ENCODE data around the gene HS3ST1. TPM values are rescaled to one million over a fixed set of nuclear protein-coding genes. Genes with fewer than 3 reads are reported as not detected.

HS3ST1 gene
- total RNA-seq, 2 donors from 2014 or later: 2.8 to 8.4 TPM

GRCh38 chr4:11431111-11431510 is 2.4 kb upstream of the HS3ST1 start:
- DNase-seq (ENCODE audit: low spot score): no peak
- Histone ChIP-seq H3K36me3 (no peaks in the 10 kb centered on the region), H3K27ac (no peak overlapping the region), H3K27me3 (no peaks in the 10 kb centered on the region), H3K4me3 (no peak overlapping the region), H3K9me3 (no peaks in the 10 kb centered on the region), H3K4me1 (peaks cover 0 to 22% of the 10 kb centered on the region in 2 donors)
- no peak for TF ChIP-seq CTCF (IDR thresholded peaks at IDR 0.05)

GRCh38 chr4:11430536-11430935 is 1.8 kb upstream of the HS3ST1 start:
- Histone ChIP-seq H3K4me3 (no peak overlapping the region), H3K27ac (no peak overlapping the region), H3K27me3 (no peaks in the 10 kb centered on the region)

GRCh38 chr4:11429699-11430045 is 978 bp upstream of the HS3ST1 start:
- Histone ChIP-seq H3K27me3 (no peaks in the 10 kb centered on the region), H3K9me3 (no peaks in the 10 kb centered on the region), H3K36me3 (no peaks in the 10 kb centered on the region), H3K27ac (peak overlapping the region in 1 of 2 donors; percentile 78), H3K4me1 (peaks cover 0 to 22% of the 10 kb centered on the region in 2 donors), H3K4me3 (peak overlapping the region; percentile 49 to 76)
- DNase-seq (ENCODE audit: low spot score): no peak
- no peak for TF ChIP-seq CTCF (IDR thresholded peaks at IDR 0.05)

More at GRCh38 chr4:11430536-11430935, 1.8 kb upstream of the HS3ST1 start:
- H3K36me3 ChIP-seq: no peaks in the 10 kb centered on the region
- TF ChIP-seq CTCF (IDR thresholded peaks at IDR 0.05): no peak
- no peak for DNase-seq (ENCODE audit: low spot score)
- H3K9me3 ChIP-seq: no peaks in the 10 kb centered on the region
- H3K4me1 ChIP-seq: peaks cover 0 to 22% of the 10 kb centered on the region in 2 donors

GRCh38 chr4:11428899-11429698 is 405 bp upstream of the HS3ST1 start:
- Histone ChIP-seq H3K9me3 (no peaks in the 10 kb centered on the region), H3K4me3 (peak overlapping the region; percentile 49 to 76), H3K4me1 (peaks cover 0 to 22% of the 10 kb centered on the region in 2 donors), H3K36me3 (no peaks in the 10 kb centered on the region), H3K27me3 (no peaks in the 10 kb centered on the region), H3K27ac (peak overlapping the region; percentile 16 to 78)
- DNase-seq (ENCODE audit: low spot score): peak; percentile 78
- TF ChIP-seq CTCF (IDR thresholded peaks at IDR 0.05): peak in 1 of 2 donors; percentile 85

GRCh38 chr4:11427121-11427996 is 1.3 kb downstream of the HS3ST1 start:
- Histone ChIP-seq H3K27ac (peak overlapping the region in 1 of 2 donors; percentile 78), H3K4me3 (peak overlapping the region; percentile 49 to 76), H3K4me1 (peaks cover 0 to 22% of the 10 kb centered on the region in 2 donors), H3K9me3 (no peaks in the 10 kb centered on the region), H3K27me3 (no peaks in the 10 kb centered on the region), H3K36me3 (no peaks in the 10 kb centered on the region)
- no peak for DNase-seq (ENCODE audit: low spot score)
- TF ChIP-seq CTCF (IDR thresholded peaks at IDR 0.05): no peak

Data from right atrium auricular region (tissue), 2 donors.